Activated CD4-positive, CD25-positive, alpha-beta regulatory T cell treated with anti-CD3 and anti-CD28 coated beads, Interleukin-2, amount 50 U/mL, for 16 hours (primary cell): ENCODE results near the gene NUDT11.
"Not testable (repeated sequence)": the region's sequence is repeated elsewhere in the genome, so short reads cannot be mapped to it uniquely, and the experiment has no call there.

ENCODE experiments used
- DNase-seq: peaks from one replicate; pipeline ENCODE4 v3.0.0-alpha.2; 2020; ENCODE audit warnings: low read depth, low spot score

NUDT11 gene

GRCh38 chrX:51496501-51497291 lies at the start of gene NUDT11:
NUDT11 (minus strand) TSS chrX:51496592; CDS start chrX:51496444, 148 bp downstream.
- DNase-seq: no peak

- no peak for DNase-seq
These were observed 24.0 kb upstream of the NUDT11 start for GRCh38 chrX:51520393-51520792.

- DNase-seq: not testable (repeated sequence)
These were observed 22.7 kb upstream of the NUDT11 start for GRCh38 chrX:51519131-51519530.

- DNase-seq: no peak
These were observed 11.2 kb upstream of the NUDT11 start for GRCh38 chrX:51507551-51507950.

- not testable (repeated sequence) for DNase-seq
These were observed 497 bp downstream of the NUDT11 start for GRCh38 chrX:51495701-51496488.

GRCh38 chrX:51494409-51494808 lies 2.0 kb downstream of the NUDT11 start:
- DNase-seq: no peak

GRCh38 chrX:51487960-51488267 lies 8.5 kb downstream of the NUDT11 start:
- DNase-seq: no peak

- DNase-seq: no peak
These were observed 11.8 kb downstream of the NUDT11 start for GRCh38 chrX:51484616-51485015.

GRCh38 chrX:51482411-51482810 lies 14.0 kb downstream of the NUDT11 start:
- DNase-seq: not testable (repeated sequence)

GRCh38 chrX:51476930-51477329 lies 19.5 kb downstream of the NUDT11 start:
- no peak for DNase-seq

- DNase-seq: no peak
These were observed 33.1 kb downstream of the NUDT11 start for GRCh38 chrX:51463322-51463721.

- DNase-seq: no peak
These were observed 35.0 kb downstream of the NUDT11 start for GRCh38 chrX:51461053-51462044.

- no peak for DNase-seq
These were observed 37.3 kb downstream of the NUDT11 start for GRCh38 chrX:51459125-51459524.

- no peak for DNase-seq
These were observed 39.6 kb downstream of the NUDT11 start for GRCh38 chrX:51456814-51457213.

GRCh38 chrX:51456246-51456645 lies 40.1 kb downstream of the NUDT11 start:
- DNase-seq: no peak

GRCh38 chrX:51440365-51440764 lies 56.0 kb downstream of the NUDT11 start:
- DNase-seq: no peak
